Stimulated activated CD4-positive, alpha-beta T cell treated with anti-CD3 and anti-CD28 coated beads, TNF-alpha, amount 100 ng/mL, for 48 hours (primary cell): ENCODE data around the gene SHISA9.

Experiments
- DNase-seq, 3 donors: peaks; one replicate each; pipeline ENCODE4 v3.0.0-alpha.2; 2020; ENCODE audit warnings: low read depth in 3 of 3

The SHISA9 gene

DNA sequence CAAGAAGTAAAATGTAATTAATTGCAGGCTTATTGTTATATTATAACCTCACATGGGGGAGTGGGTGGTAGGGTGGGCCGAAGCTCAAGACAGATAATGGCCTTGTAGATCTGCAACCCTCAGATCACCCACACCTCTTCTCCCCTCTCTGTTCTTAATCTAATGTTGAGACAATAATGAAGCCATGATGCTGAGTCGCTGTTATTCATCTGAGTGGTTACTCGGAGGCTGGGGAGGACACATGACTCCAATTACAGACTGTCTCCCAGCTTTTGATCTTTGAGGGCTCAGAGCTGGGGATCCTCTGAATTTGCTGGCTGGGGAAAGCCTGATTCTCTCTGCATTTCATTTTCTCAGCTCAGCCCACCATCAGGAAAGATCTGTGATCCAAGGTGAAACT is 275.3 kb downstream of the SHISA9 start:
- DNase-seq = no peak

DNA sequence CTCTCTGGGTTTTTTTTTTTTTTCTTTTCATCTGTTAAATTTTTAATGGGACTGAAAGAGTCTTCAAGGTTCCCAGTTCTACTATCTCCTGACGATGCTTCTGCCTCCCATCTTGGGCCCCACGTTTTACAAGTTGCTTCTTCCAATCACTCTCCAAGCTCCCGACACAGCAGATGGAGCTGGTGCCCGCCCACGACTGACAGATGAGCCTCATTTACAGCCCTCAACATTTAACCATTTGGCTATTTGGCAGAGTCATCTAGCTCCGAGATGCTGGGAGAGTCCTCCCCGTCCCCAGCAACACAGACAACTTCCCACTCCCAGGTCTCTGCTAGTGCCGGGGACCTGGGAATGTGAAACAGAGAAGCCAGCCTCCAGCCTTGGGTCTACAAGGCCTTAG is 276.9 kb downstream of the SHISA9 start:
- no peak for DNase-seq

DNA sequence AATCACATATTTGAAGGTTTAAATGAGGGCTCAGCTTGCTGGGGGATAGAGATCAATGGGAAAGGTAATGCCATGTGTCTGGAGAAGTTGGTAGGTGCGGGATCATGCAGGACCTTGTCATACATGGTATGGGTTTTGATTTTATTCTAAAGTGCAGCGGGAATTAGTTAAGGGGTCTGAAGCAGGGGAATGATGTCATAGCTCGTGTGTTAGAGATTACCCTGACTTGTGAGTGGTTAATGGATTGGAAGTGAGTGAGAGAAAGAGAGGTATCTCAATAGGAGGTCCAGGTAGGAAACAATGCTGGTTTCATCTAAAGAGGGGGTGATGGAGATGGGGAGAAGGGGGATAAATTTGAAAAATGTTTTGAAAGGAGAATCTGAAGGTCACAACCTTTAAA is 280.0 kb downstream of the SHISA9 start:
- DNase-seq = no peak

DNA sequence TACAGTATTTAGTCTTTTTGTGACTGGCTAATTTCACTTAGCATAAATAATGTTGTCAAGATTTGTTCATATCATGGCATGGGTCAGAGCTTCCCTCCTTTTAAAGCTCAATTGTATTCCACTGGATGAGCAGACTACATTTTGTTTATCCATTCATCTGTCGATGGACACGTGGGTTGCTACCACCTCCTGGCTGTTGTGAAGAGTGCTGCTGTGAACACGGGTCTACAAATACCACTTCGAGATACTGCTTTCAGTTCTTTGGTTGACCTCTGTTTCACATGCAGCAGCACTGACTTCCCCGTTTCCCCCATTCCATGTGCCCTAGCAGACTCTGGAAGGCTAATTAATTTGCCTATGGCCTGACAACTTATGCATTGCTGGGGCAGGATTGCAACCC is 285.4 kb downstream of the SHISA9 start:
- DNase-seq = no peak

DNA sequence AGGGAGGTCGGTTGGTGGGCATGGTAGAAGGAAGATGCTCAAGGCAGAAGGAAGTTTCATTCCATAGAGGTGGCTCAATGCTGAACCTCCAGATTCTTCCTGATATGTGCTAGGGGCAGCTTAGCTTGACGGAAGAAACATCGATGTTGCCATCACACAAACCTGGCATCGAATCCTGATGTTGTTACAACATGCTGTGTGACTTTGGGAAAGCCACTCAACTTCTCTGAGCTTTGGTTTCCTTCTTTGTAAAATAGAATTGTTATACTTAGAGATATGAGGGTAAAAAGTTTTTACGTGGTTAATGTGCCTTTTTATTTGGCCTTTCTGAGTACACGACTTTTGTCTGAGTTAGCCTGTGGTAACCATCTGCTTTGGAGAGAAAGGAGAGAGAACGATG is 287.9 kb downstream of the SHISA9 start:
- DNase-seq = no peak

DNA sequence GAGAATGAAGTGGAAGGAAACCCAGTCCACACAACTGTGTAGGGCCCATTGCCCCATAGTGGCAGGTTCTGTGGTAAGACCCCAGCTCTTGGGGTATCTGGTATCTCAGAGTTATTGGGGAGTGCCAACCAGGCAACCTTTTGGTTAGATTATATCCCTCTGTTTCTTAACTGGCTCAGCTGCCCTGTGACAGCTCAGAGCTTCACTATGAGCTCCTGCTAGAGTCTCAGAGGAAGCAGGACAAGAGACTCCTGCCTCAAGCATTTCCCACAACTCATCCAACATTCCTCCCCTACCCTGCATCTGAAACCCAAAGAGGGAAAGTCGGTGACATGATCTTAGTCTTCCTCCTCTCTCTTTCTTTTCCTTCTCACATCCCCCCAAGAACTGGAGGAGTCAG is 292.3 kb downstream of the SHISA9 start:
- DNase-seq = no peak

DNA sequence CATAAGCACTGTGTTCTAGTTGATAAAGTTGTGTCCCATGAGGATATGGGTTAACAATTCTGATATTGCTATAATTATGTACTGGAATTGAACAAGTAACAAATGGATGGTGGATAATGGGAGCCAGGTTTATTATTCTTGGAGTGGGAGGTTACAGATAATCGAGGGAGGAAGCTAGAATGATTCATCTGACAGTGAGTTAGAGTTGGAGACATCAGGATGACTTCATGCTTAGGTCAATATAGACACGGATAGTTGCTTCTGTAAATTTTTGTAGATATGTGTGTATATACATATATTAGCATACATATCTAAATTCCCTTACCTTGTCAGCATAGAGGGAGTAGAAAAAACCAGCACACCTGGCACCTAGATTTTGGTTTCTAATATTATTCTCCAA is 293.4 kb downstream of the SHISA9 start:
- no peak for DNase-seq

DNA sequence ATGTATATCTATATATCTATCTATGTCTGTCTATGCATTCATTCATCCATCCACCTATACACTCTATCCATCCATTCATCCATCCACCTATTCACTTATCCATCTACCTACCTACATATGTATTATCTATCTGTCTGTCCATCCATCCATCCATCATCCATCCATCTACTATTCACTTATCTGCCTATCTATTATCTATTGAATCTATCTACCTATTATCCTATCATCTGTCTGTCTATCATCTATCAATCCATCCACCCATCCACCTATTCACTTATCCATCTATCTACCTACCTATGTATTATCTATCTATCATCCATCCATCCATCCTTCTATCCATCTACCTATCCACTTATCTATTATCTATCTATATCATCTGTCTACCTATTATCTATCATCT is 302.3 kb downstream of the SHISA9 start:
- DNase-seq = no peak

DNA sequence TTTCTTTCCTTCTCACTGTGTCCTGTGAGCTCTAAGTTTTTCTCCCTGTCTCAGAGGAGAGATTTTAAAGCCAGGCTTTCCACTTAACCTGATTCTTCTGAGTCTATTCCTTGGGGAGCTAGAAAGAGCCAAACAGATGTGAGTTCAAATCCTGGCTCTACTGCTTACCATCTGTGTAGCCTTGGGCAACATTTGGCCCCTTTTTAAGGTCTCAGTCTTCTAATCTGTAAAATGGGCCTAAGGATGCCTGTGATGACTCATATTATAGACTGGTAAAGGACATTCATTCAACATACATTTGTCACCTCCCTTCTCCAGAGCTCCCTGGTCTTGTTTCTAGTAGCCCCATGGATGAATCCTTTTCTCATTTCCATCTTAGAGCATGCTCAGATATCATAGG is 304.0 kb downstream of the SHISA9 start:
- no peak for DNase-seq

DNA sequence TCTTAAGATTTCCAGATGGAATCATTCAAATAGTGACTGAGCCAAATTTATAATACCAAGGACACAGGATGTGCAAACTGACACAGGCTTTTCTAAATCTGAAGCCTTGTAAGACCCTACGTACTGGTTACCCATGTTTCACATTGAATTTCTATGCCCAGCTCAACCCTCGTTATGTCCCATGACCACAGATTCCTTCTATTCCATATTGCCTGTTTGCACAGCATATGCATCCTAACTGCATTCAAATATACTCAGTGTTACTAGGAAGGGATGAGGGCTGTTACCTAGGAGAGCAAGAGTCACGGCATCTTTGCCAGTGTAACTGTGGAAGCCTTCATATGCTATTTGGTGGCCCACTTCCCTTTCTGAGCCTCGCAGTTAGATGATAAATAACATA is 305.2 kb downstream of the SHISA9 start:
- DNase-seq = no peak

DNA sequence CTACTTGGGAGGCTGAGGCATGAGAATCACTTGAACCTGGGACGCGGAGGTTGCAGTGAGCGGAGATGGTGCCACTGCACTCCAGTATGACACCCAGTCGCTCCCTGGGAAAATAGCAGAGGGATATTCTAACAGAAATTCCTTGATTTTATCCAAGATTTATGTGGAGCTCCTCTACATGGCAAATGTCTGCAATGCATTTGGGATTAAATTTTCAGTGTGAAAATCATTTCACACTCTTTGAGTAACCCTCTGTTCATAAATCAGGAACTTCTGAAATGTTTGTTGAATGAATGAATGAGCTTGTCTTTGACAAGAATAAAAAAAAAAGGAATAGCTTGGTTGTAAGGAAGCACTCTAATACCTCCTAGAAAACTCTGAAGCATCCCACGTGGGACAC is 305.8 kb downstream of the SHISA9 start:
- DNase-seq = no peak

DNA sequence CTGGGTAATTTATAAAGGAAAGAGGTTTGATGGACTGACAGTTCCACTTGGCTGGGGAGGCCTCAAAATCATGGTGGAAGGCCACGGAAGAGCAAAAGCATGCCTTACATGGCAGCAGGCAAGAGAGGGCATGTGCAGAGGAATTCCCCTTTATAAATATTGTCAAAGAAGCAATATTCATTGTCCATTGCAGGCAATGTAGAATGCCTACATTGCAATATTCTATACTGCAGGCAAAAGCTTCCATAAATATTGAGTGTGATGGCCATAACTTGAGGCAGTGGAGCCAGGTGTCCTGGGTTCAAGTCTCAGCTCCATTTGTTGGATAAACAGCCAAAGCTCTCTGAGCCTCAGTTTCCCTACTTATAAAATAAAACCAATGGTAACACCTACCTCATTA is 322.3 kb downstream of the SHISA9 start:
- no peak for DNase-seq

DNA sequence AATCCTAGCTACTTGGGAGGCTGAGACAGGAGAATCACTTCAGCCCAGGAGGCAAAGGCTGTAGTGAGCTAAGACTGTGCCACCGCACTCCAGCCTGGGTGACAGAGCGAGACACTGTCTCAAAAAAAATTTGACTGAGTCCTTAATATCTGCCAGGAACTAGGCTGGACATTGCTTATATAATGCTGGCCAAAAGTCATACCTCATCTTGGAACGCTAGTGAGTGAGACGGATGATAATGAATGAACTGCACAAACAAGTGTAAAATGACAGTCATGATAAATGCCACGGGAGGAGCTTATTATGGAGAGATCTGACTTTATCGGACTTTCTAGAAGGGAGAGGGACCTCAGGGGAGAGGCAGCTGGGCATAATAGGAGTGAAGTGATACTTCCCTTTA is 327.6 kb downstream of the SHISA9 start:
- no peak for DNase-seq

DNA sequence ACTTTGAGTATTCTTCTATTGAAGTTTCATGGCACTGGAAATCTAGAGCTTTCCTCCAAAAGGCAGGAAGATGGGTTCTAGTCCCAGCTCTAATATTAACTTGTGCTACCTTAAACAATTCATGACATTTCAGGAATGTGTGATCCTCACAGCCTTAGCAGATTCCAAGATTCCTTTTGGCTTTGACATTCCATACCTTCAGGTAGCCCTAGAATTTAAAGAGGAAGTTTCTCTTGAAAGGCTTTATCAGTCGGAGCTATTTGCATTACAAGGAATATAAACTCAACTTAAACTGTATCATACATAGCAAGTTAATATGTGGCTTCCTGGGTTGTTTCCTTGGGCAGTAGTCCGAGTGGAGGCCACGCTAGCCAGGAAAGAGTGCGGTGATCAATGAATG is 330.0 kb downstream of the SHISA9 start:
- no peak for DNase-seq

DNA sequence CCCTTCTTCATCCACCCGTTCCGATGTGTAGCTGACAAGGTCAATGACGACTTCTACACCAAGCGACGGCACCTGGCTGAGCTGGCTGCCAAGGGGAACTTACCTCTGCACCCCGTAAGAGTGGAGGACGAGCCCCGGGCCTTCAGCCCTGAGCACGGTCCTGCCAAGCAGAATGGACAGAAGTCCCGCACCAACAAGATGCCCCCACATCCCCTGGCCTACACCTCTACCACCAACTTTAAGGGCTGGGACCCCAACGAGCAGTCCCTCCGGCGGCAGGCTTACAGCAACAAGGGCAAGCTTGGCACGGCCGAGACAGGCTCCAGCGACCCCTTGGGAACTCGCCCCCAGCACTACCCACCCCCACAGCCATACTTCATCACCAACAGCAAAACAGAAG is 333.6 kb downstream of the SHISA9 start:
- no peak for DNase-seq

DNA sequence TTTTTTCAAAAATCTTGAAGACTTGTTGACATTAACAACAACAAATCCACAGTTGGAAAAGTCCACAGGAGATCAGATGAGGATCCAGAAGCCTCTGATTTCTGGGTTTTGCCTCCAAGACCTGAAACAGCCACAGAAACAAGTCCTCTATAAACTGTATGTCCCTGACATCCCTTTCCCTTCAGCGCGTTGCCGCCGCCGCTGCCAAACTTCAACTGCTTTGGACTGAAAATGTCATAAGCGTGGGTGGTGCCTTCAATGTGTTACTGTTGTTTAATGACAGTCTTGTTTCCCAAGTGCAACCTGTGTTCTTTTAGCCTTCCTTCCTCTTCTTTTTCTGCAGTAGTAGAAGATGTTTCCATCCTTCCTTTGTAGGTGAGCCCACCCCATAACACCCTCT is 334.9 kb downstream of the SHISA9 start:
- DNase-seq = no peak

DNA sequence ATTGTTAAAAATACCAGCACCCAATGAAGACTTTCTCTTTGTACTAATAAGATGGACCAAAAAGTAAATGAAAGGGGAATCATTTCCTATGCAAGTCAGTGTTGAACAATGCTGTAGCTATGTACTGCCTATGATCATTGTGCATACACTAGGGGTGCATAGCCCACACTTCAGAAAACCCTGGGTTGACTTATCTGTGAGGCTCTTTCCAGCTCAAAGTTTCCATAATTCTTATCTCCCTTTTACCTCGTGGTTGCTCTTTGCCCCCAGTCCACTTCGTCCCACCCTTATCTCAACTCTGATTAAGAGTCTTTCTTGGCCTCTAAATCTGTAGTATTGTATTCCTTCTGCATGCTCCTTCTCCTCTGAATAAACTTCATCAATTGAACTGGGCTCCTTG is 336.8 kb downstream of the SHISA9 start:
- no peak for DNase-seq

DNA sequence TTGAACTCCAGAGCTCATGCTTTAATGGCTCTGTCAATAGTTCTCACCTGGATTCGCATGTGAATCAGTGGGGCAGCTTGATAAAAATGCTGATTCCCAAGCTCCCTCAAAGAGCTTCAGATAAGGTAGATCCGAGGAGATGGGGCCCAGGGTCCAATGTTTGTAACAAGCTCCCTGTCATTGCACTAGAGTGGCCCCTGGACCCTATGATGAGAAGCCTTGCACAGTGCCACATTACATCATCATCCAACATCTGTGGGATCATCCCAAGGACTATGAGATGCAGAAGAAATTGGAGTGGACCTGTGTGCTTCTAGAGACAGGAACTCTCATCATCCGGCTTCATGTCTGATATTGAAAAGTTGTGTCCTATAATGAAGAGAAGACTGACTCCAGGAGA is 340.8 kb downstream of the SHISA9 start:
- no peak for DNase-seq

DNA sequence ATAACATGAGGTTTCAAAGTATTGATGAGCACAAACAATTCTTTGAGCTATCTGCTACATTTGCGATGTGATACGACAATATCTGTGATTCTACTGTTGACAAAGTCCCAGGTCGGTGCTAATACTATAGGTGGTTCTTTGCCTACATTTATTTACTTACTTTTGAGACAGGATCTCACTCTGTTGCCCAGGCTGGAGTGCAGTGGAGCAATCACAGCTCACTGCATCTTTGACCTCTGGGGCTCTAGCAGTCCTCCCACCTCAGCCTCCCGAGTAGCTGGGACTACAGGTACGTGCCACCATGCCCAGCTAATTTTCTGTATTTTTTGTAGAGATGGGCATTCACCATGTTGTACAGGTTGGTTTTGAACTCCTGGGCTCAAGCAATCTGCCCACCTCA is 343.4 kb downstream of the SHISA9 start:
- no peak for DNase-seq

DNA sequence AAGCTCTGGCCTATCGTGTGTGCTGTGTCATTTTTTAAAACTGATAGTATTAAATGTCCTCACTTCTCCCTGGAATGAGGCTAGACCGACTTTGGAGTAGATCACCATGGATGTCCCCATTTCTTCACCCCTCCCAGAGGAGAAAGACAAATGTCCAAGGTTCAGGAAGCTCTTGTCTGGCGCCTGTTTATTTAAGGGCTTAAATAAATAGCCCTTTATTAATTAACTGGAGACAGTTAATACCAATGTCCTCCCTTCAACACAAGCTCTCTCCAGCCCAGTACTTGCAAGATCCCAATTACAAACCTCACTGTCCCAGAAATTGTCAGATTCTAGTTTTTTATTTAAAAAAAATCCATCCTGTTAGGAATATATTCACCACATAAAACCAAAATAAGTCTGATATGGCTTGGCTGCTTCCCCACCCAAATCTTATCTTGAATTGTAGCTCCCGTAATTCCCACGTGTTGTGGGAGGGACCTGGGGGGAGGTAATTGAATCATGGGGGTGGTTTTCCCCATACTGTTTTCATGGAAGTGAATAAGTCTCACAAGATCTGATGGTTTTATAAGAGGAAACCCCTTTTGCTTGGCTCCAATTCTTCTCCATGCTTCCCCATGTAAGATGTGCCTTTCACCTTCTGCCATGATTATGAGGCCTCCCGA is 344.4 kb downstream of the SHISA9 start:
- no peak for DNase-seq

DNA sequence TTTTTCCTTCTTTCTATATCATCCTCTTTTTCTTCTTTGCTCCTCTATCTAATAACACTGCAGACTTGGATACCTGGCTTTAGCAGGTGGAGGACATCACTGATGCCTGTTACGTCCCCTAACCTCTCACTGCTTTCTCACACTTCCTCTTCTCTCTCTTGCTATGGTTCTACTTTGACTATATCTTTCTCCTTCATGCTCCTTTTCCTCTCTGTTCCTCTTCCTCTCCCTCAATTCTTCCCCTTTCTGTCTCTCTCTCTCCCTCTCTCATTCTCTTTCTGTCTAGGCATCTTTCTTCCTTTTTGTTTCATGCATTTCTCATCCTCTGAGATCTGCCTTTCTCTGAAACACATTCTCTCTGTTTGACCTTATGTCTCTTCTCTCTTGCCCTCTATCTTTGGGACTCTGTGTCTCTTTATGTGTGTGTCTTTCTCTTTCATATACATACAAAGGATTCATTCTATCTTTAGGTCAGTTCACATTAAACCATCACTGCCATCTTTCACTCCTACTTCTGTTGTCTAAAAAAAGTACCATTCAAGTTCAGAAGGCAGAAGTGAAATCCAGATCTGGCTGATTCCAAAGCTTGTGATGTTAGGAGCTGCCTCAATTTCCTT is 353.7 kb downstream of the SHISA9 start:
- DNase-seq = no peak

DNA sequence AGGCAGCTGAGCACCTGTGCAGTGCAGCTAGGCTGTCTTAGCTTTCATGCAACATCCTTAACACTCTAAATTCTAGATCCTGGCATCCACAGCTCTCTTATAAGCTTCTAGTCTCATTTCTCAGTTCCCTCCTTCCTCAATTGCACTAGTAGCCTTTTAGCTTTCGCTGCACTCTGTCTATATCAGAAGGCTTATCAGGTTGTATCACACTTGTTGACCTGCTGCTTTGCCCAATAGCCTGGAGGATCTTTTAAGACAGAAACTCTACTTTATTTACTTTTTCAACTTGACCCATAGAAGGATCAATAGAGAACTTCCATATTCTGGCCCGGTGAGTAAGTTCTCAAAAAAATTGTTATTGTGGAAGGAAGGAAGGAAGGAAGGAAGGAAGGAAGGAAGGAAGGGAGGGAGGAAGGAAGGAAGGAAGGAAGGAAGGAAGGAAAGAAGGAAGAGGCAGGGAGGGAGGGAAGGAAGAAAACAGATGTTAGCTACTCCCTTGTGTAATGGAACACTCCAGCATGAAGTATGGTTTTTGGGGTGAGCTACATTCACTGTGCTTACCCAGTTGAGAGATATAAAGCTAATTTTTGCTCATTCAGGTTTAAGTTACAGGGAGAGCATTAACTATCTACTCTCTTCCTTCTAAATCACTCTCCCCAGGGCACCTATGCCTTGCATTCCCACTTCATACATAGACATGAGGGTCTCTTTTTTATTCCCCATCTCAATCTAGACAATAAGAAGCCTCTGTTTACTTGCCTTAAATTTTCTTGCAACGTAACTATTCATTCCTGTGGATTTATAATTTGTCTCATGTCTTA is 361.1 kb downstream of the SHISA9 start:
- no peak for DNase-seq
